Peyer's patch (tissue), 4 donors: ENCODE data around the gene CLEC4D.

ENCODE experiments used
- POLR2A ChIP-seq, 2 donors: fragments of 450-650 bp; IDR thresholded peaks; one replicate each; pipeline ENCODE4 v1.5.1; 2017; ENCODE audit warnings: antibody characterized with exemption in 2 of 2, mild to moderate bottlenecking in 2 of 2, moderate library complexity in 2 of 2
- TF ChIP-seq, protein P1 (sequence below), 6 experiments: fragments of 450-650 bp in 4 of 6; fragments of 200-600 bp in 2 of 6; sonication (generic) in 1 of 6; IDR thresholded peaks; one replicate each; pipeline ENCODE4 v1.5.1; 2017 to 2019; ENCODE audit warnings: antibody characterized with exemption in 6 of 6, mild to moderate bottlenecking in 3 of 6, moderate library complexity in 1 of 6

DNA sequence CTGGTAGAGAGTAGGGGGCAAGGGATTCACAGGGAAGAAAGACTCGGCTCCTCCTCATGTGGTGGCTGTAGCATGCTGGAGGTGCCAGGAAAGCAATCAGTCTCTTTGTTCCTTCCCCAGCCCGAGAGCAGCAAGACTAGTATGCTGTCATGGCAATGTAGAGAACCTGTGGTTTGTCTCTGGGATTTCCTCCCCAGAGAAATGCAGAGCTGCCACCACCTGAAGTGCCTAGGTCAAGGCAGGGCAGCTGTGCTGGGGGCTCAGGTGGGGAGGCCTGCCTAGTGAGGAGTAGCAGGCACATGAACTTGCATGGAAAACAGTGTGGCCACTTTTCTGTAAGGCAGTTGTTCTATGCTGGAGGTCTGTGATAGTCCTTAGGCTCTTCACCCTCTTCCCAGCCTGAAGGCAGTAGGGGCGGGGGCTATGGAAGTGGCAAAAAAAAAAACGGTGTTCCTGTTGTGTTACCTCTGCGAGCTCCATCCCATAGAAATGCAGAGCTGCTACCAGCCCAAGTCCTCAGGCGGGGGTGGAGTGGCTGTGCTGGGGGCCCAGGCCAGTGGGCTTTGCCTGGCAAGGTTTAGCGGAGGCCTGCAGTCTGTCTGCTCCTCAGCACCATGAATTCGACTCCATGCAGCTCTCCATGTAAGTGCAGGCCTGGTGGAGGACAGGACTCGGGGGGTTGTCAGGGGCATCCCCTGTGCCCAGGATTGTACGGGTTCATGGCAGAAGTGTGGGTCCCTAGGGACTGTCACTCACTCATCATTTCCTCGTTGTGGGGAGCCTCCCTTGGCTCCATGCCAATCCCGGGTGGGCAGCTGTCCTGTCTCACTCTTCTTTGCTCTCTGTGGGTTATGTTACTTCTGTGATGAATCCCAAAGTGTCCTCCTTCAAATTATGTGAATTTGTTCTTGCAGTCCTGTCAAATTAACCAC is 4.1 kb upstream of the CLEC4D start:
- TF ChIP-seq, protein P1, sequence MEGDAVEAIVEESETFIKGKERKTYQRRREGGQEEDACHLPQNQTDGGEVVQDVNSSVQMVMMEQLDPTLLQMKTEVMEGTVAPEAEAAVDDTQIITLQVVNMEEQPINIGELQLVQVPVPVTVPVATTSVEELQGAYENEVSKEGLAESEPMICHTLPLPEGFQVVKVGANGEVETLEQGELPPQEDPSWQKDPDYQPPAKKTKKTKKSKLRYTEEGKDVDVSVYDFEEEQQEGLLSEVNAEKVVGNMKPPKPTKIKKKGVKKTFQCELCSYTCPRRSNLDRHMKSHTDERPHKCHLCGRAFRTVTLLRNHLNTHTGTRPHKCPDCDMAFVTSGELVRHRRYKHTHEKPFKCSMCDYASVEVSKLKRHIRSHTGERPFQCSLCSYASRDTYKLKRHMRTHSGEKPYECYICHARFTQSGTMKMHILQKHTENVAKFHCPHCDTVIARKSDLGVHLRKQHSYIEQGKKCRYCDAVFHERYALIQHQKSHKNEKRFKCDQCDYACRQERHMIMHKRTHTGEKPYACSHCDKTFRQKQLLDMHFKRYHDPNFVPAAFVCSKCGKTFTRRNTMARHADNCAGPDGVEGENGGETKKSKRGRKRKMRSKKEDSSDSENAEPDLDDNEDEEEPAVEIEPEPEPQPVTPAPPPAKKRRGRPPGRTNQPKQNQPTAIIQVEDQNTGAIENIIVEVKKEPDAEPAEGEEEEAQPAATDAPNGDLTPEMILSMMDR (IDR thresholded peaks at IDR 0.05): no peak
- no peak for TF ChIP-seq POLR2A (IDR thresholded peaks at IDR 0.05)
